Fibroblast of lung (primary cell): ENCODE results near the gene OGDH. TPM values are rescaled to one million over a fixed set of nuclear protein-coding genes. Genes with fewer than 3 reads are reported as not detected.

Experiments used
- DNase-seq, 2 donors: peaks; one replicate each; pipeline versions ENCODE4 v3.0.0 to v3.0.0-alpha.2; 2010; ENCODE audit warnings: low read depth in 2 of 2
- H2AFZ ChIP-seq: 2 replicates; pipeline ENCODE4 v1.5.1; 2012; ENCODE audit warnings: low read length, control low read depth, inconsistent platforms
- H3K27ac ChIP-seq: 2 replicates; pipeline ENCODE4 v1.5.1; 2011; ENCODE audit warnings: low read length, control low read depth; ENCODE audit not compliant: insufficient read depth
- H3K27me3 ChIP-seq: 2 replicates; pipeline ENCODE4 v1.5.1; 2011; ENCODE audit warnings: mild to moderate bottlenecking, low read length; ENCODE audit not compliant: control insufficient read depth, insufficient read depth
- H3K36me3 ChIP-seq: 2 replicates; pipeline ENCODE4 v1.5.1; 2011; ENCODE audit warnings: low read length; ENCODE audit not compliant: control insufficient read depth, insufficient read depth
- H3K4me1 ChIP-seq: 2 replicates; pipeline ENCODE4 v1.5.1; 2011; ENCODE audit warnings: low read length; ENCODE audit not compliant: control insufficient read depth, insufficient read depth; ENCODE audit errors: extremely low read depth
- H3K4me2 ChIP-seq: 2 replicates; pipeline ENCODE4 v1.5.1; 2011; ENCODE audit warnings: low read length, control low read depth; ENCODE audit not compliant: insufficient read depth; ENCODE audit errors: extremely low read depth
- H3K4me3 ChIP-seq, 4 experiments: fragments of 200-600 bp in 1 of 4; sonication (generic) in 1 of 4; replicated peaks in 1 of 4; 2 replicates each; pipeline ENCODE4 v1.5.1; 2011 to 2016; ENCODE audit warnings: low read length in 4 of 4, low read depth in 3 of 4, mild to moderate bottlenecking in 3 of 4, control low read depth in 2 of 4, inconsistent platforms in 1 of 4, mixed read lengths in 1 of 4; ENCODE audit not compliant: insufficient read depth in 1 of 4; ENCODE audit errors: control extremely low read depth in 1 of 4
- H3K79me2 ChIP-seq: 2 replicates; pipeline ENCODE4 v1.5.1; 2012; ENCODE audit warnings: mild to moderate bottlenecking, low read length, inconsistent platforms; ENCODE audit not compliant: control insufficient read depth, insufficient read depth
- H3K9ac ChIP-seq: 2 replicates; pipeline ENCODE4 v1.5.1; 2011; ENCODE audit warnings: mild to moderate bottlenecking, low read length, control low read depth; ENCODE audit not compliant: insufficient read depth
- H3K9me3 ChIP-seq: 2 replicates; pipeline ENCODE4 v1.5.1; 2012; ENCODE audit warnings: low read depth, low read length; ENCODE audit not compliant: control insufficient read depth, insufficient read depth
- H4K20me1 ChIP-seq: 2 replicates; pipeline ENCODE4 v1.5.1; 2011; ENCODE audit warnings: low read length; ENCODE audit not compliant: control insufficient read depth, insufficient read depth; ENCODE audit errors: extremely low read depth
- EZH2 ChIP-seq: IDR thresholded peaks from 2 replicates; pipeline ENCODE4 v1.5.1; 2012; ENCODE audit warnings: low read length, control low read depth, mild to moderate bottlenecking; ENCODE audit errors: missing control alignments
- polyA plus RNA-seq, 2 donors: library from polyadenylated mRNA; depleted of rRNA in 1 of 2; stranded (reverse) in 1 of 2; unstranded in 1 of 2; fragments of >200 nt; gene quantifications; 2 replicates each; pipeline ENCODE4 v1.2.1, GENCODE V29; 2011 to 2012; ENCODE audit warnings: missing spikeins in 1 of 2
- total RNA-seq: library from RNA; depleted of rRNA; stranded (reverse); fragments of >200 nt; gene quantifications from 2 replicates; pipeline ENCODE4 v1.2.1, GENCODE V29; 2014
- TF ChIP-seq, protein P1 (sequence below), 2 donors: IDR thresholded peaks in 1 of 2; conservative IDR thresholded peaks in 1 of 2; 1 replicate in 1 of 2; 2 replicates in 1 of 2; pipeline ENCODE4 v1.5.1; 2011 to 2012; ENCODE audit warnings: low read length in 2 of 2, control low read depth in 1 of 2, inconsistent platforms in 1 of 2, low read depth in 1 of 2, mild to moderate bottlenecking in 1 of 2

The OGDH gene
- total and polyA plus RNA-seq, 2 donors (not counting 1 experiment from before 2014, with no cell fraction given), result 60.8 to 69.2 TPM

DNA sequence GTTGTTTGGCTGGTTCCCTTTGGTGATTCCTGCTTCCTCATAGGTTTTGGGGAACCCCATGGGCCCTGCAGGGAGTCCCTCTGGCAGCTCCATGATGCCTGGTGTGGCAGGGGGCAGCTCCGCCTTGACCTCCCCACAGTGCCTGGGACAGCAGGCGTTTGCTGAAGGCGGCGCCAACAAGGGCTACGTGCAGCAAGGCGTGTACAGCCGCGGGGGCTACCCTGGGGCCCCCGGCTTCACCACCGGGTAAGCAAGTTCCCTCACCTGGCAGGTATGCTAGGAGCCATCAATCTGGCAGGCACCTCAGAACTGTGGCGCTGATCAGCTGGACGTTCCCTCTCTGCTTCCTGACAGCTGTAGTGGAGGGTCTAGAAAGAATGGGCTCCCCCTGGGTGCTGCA, 150.5 kb downstream of the OGDH start:
- Histone ChIP-seq H2AFZ (no peak overlapping the region), H3K27me3 (no peaks in the 10 kb centered on the region), H3K9ac (no peak overlapping the region), H3K4me2 (no peak overlapping the region), H3K27ac (no peak overlapping the region), H3K4me1 (peaks cover 2% of the 10 kb centered on the region), H3K9me3 (no peaks in the 10 kb centered on the region), H3K4me3 (no peak overlapping the region), H3K36me3 (peaks cover 21% of the 10 kb centered on the region), H3K79me2 (peaks cover 21% of the 10 kb centered on the region), H4K20me1 (no peaks in the 10 kb centered on the region)
- no peak for DNase-seq
- TF ChIP-seq, protein P1, sequence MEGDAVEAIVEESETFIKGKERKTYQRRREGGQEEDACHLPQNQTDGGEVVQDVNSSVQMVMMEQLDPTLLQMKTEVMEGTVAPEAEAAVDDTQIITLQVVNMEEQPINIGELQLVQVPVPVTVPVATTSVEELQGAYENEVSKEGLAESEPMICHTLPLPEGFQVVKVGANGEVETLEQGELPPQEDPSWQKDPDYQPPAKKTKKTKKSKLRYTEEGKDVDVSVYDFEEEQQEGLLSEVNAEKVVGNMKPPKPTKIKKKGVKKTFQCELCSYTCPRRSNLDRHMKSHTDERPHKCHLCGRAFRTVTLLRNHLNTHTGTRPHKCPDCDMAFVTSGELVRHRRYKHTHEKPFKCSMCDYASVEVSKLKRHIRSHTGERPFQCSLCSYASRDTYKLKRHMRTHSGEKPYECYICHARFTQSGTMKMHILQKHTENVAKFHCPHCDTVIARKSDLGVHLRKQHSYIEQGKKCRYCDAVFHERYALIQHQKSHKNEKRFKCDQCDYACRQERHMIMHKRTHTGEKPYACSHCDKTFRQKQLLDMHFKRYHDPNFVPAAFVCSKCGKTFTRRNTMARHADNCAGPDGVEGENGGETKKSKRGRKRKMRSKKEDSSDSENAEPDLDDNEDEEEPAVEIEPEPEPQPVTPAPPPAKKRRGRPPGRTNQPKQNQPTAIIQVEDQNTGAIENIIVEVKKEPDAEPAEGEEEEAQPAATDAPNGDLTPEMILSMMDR (conservative IDR thresholded peaks at IDR 0.05 in 1 of 2, IDR thresholded peaks at IDR 0.05 in 1 of 2; ENCODE audit: low read depth in 1 of 2, low read length in 2 of 2), result no peak
- TF ChIP-seq EZH2, result no peak

DNA sequence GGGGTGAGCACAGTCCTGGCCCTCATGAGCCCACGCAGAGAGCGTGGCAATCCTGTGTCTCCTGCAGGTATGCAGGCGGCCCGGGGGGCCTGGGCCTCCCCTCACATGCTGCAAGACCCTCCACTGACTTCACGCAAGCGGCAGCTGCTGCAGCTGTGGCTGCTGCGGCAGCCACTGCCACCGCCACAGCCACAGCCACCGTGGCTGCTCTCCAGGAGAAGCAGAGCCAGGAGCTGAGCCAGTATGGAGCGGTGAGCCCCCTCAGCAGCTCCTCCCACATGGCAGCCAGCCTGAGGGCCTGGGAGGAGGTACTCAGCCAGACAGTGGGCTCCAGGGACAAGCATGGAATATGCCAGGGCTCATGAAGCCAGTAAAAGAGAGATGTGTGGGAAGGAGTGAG, 150.9 kb downstream of the OGDH start:
- TF ChIP-seq, protein P1 (conservative IDR thresholded peaks at IDR 0.05 in 1 of 2, IDR thresholded peaks at IDR 0.05 in 1 of 2; ENCODE audit: low read depth in 1 of 2, low read length in 2 of 2), result no peak
- no peak for TF ChIP-seq EZH2
- Histone ChIP-seq H3K9ac (no peak overlapping the region), H3K9me3 (no peaks in the 10 kb centered on the region), H3K27me3 (no peaks in the 10 kb centered on the region), H3K27ac (no peak overlapping the region), H4K20me1 (no peaks in the 10 kb centered on the region), H3K4me2 (no peak overlapping the region), H3K36me3 (peaks cover 23% of the 10 kb centered on the region), H2AFZ (no peak overlapping the region), H3K4me3 (no peak overlapping the region), H3K4me1 (peaks cover 2% of the 10 kb centered on the region), H3K79me2 (peaks cover 21% of the 10 kb centered on the region)
- DNase-seq, result peak in 1 of 2 donors; percentile 33

DNA sequence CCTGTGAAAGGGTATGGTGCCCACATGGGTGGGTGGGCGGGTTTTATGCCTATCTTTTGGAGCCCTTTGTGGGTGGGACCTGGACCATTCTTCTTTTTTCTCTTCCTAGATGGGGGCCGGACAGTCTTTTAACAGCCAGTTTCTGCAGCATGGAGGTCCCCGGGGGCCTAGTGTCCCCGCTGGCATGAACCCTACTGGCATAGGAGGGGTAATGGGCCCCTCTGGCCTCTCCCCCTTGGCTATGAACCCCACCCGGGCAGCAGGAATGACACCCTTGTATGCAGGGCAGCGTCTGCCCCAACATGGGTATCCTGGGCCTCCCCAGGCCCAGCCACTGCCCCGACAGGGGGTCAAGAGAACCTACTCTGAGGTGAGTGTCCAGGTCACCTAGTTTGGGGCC, 151.3 kb downstream of the OGDH start:
- Histone ChIP-seq H3K79me2 (peaks cover 20% of the 10 kb centered on the region), H3K27me3 (no peaks in the 10 kb centered on the region), H2AFZ (no peak overlapping the region), H4K20me1 (no peaks in the 10 kb centered on the region), H3K36me3 (peaks cover 24% of the 10 kb centered on the region), H3K9ac (no peak overlapping the region), H3K4me3 (no peak overlapping the region), H3K4me1 (peaks cover 2% of the 10 kb centered on the region), H3K9me3 (no peaks in the 10 kb centered on the region), H3K27ac (no peak overlapping the region), H3K4me2 (no peak overlapping the region)
- TF ChIP-seq, protein P1 (conservative IDR thresholded peaks at IDR 0.05 in 1 of 2, IDR thresholded peaks at IDR 0.05 in 1 of 2; ENCODE audit: low read depth in 1 of 2, low read length in 2 of 2), result no peak
- TF ChIP-seq EZH2, result no peak
- no peak for DNase-seq

Other genes with a start within 250 kb of the OGDH start
- gene NUDCD3, start 116.0 kb upstream of the OGDH start, total RNA-seq, result 67.0 and 68.7 TPM in 2 replicates
- gene NUDCD3, start 116.0 kb upstream of the OGDH start, polyA plus RNA-seq, result 51.9 and 65.1 TPM in 2 replicates
- gene NPC1L1, start 65.3 kb upstream of the OGDH start, total RNA-seq, result under 0.01 TPM in 2 replicates
- gene NPC1L1, start 65.3 kb upstream of the OGDH start, polyA plus RNA-seq, result 0.05 and 0.09 TPM in 2 replicates
- gene DDX56, start 32.7 kb upstream of the OGDH start, total RNA-seq, result 38.3 and 44.4 TPM in 2 replicates
- 36.0 and 63.4 TPM in 2 replicates for gene DDX56, start 32.7 kb upstream of the OGDH start, polyA plus RNA-seq
- 74.7 and 101 TPM in 2 replicates for gene TMED4, start 24.4 kb upstream of the OGDH start, total RNA-seq
- gene TMED4, start 24.4 kb upstream of the OGDH start, polyA plus RNA-seq, result 74.5 and 81.5 TPM in 2 replicates
- gene ZMIZ2, start 142.2 kb downstream of the OGDH start, total RNA-seq, result 5.1 and 9.1 TPM in 2 replicates
- gene ZMIZ2, start 142.2 kb downstream of the OGDH start, polyA plus RNA-seq, result 3.9 and 5.5 TPM in 2 replicates
- gene PPIA, start 190.1 kb downstream of the OGDH start, total RNA-seq, result 940 and 1,161 TPM in 2 replicates
- 7,057 and 8,825 TPM in 2 replicates for gene PPIA, start 190.1 kb downstream of the OGDH start, polyA plus RNA-seq
- gene H2AZ2, start 241.5 kb downstream of the OGDH start, total RNA-seq, result 121 and 230 TPM in 2 replicates
- 170 and 232 TPM in 2 replicates for gene H2AZ2, start 241.5 kb downstream of the OGDH start, polyA plus RNA-seq